Transverse colon (tissue), 4 donors: Measurements from ENCODE around the gene PPAN. TPM values are rescaled to one million over a fixed set of nuclear protein-coding genes. Genes with fewer than 3 reads are reported as not detected.

ENCODE experiments used
- DNase-seq: peaks from one replicate; pipeline ENCODE4 v3.0.0-alpha.2; 2019
- H3K27ac ChIP-seq, 4 donors: fragments of 200-600 bp; sonication (generic); 2 replicates each; pipeline ENCODE4 v1.5.1; 2016 to 2018; ENCODE audit warnings: inconsistent platforms in 4 of 4
- H3K27me3 ChIP-seq: fragments of 200-600 bp; sonication (generic); 2 replicates; pipeline ENCODE4 v1.5.1; 2017; ENCODE audit warnings: inconsistent platforms
- H3K36me3 ChIP-seq, 4 donors: fragments of 200-600 bp; sonication (generic); 2 replicates each; pipeline ENCODE4 v1.5.1; 2017 to 2019; ENCODE audit warnings: inconsistent platforms in 4 of 4
- H3K4me1 ChIP-seq, 4 donors: fragments of 200-600 bp; sonication (generic); 2 replicates each; pipeline ENCODE4 v1.5.1; 2017 to 2020; ENCODE audit warnings: inconsistent platforms in 4 of 4
- H3K4me3 ChIP-seq, 4 donors: fragments of 200-600 bp; sonication (generic); 1 replicate in 1 of 4; 2 replicates in 3 of 4; pipeline versions ENCODE4 v1.5.1 to v1.6.1; 2017 to 2019; ENCODE audit warnings: inconsistent platforms in 4 of 4
- H3K9me3 ChIP-seq, 2 donors: fragments of 200-600 bp; sonication (generic); 2 replicates each; pipeline ENCODE4 v1.5.1; 2017 to 2019; ENCODE audit warnings: inconsistent platforms in 2 of 2
- EP300 ChIP-seq: sonication (generic); formaldehyde crosslinking; IDR thresholded peaks from one replicate; pipeline ENCODE4 v1.6.1; 2017; ENCODE audit warnings: antibody characterized with exemption, low read depth
- POLR2A ChIP-seq: fragments of 450-650 bp; IDR thresholded peaks from one replicate; pipeline ENCODE4 v1.6.1; 2016; ENCODE audit warnings: antibody characterized with exemption, mild to moderate bottlenecking, moderate library complexity
- POLR2AphosphoS5 ChIP-seq, 3 donors: sonication (generic); formaldehyde crosslinking; IDR thresholded peaks; one replicate each; pipeline ENCODE4 v1.6.1; 2016; ENCODE audit warnings: antibody characterized with exemption in 3 of 3
- WGBS, 2 donors: methylation state at CpG; one replicate each; pipeline ENCODE4 v1.1.5; 2018; ENCODE audit warnings: low coverage in 1 of 2; 5-methylcytosine and 5-hydroxymethylcytosine counted together
- in situ Hi-C, 4 donors: fragments of 200-750 bp; cut with MboI; loops; one replicate each; pipeline versions ENCODE4 v1.15.0 to v1.15.1; 2017; ENCODE audit warnings: low sequenced_read_pairs in 3 of 4, low pct_ligation_motif_present in 1 of 4, low pct_unique_long_range_greater_than_20kb in 1 of 4
- intact Hi-C: fragments of 100-400 bp; cut with DNase I; formaldehyde crosslinking; loops from one replicate; pipeline ENCODE4 v1.15.1; 2023; ENCODE audit warnings: low total_unique reads
- total RNA-seq, 4 donors: library from RNA; depleted of rRNA; stranded (reverse); fragments of >200 nt; gene quantifications; one replicate each; pipeline ENCODE4 v1.1.0, GENCODE V29; 2016
- TF ChIP-seq, protein P1 (sequence below), 5 experiments: fragments of 200-600 bp in 3 of 5; fragments of 450-650 bp in 2 of 5; sonication (generic) in 3 of 5; IDR thresholded peaks; 1 replicate in 2 of 5; 2 replicates in 3 of 5; pipeline ENCODE4 v1.5.1; 2016 to 2017; ENCODE audit warnings: antibody characterized with exemption in 5 of 5, inconsistent platforms in 3 of 5, mild to moderate bottlenecking in 2 of 5, moderate library complexity in 1 of 5

The PPAN gene
- total RNA-seq, 4 donors from 2014 or later: 10.1 to 31.8 (median 21.5) TPM

DNA sequence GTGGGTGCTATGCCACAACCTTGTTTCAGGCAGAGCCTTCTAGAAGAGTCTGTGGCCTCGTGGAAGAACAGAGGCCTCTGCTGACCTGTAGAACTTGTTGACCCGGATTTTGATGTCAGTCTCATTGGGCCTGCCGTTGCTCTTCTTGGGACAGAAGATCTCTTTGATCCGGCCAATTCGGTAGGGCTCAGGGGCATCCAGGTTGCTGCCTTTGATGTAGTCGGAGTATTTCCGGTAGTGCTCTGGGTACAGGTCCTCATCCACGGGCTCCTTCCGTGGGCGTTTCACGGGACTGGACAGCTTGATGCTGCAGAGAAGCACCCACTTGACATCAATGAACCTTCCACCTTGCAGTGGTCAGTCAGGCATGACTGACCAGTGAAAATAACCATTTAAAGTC lies 37.5 kb downstream of the PPAN start:
- no peak overlapping the region for H3K4me3 ChIP-seq
- peaks cover 0 to 39% (median 17%) of the 10 kb centered on the region in 4 donors for H3K36me3 ChIP-seq
- TF ChIP-seq, protein P1, sequence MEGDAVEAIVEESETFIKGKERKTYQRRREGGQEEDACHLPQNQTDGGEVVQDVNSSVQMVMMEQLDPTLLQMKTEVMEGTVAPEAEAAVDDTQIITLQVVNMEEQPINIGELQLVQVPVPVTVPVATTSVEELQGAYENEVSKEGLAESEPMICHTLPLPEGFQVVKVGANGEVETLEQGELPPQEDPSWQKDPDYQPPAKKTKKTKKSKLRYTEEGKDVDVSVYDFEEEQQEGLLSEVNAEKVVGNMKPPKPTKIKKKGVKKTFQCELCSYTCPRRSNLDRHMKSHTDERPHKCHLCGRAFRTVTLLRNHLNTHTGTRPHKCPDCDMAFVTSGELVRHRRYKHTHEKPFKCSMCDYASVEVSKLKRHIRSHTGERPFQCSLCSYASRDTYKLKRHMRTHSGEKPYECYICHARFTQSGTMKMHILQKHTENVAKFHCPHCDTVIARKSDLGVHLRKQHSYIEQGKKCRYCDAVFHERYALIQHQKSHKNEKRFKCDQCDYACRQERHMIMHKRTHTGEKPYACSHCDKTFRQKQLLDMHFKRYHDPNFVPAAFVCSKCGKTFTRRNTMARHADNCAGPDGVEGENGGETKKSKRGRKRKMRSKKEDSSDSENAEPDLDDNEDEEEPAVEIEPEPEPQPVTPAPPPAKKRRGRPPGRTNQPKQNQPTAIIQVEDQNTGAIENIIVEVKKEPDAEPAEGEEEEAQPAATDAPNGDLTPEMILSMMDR (IDR thresholded peaks at IDR 0.05): no peak
- TF ChIP-seq POLR2AphosphoS5 (IDR thresholded peaks at IDR 0.05): no peak
- TF ChIP-seq EP300: no peak
- no peak for TF ChIP-seq POLR2A
- in situ Hi-C loops (no loop called here), intact Hi-C loops (no loop called here)
- H3K9me3 ChIP-seq: no peaks in the 10 kb centered on the region
- DNase-seq: no peak
- H3K4me1 ChIP-seq: peaks cover 0 to 6% (median 2%) of the 10 kb centered on the region in 4 donors
- 85% methylated on average over 11 of the region's 11 CpGs; no CpG with 5 or more reads in 1 of the 2 donors for WGBS, 2 donors
- H3K27me3 ChIP-seq: no peaks in the 10 kb centered on the region
- peak overlapping the region; percentile 44 to 76 (median 70) for H3K27ac ChIP-seq

DNA sequence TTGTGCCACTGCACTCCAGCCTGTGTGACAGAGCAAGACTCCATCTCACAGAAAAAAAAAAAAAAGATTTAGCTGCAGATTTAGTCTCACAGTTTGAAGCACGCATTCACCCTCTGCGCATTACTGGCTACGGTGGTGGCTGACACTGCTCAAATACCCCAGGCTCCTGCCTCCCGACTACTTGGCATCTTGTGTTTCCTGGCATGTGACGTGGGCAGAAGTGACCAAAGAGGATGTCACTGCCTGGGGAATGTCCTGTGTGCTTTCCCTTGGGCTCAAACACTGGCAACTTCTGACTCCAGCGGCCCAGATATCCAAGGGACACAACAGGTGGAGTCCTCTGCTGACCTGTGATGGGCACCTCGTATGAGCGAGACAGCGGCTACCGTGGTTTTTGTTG lies 38.2 kb downstream of the PPAN start:
- H3K27me3 ChIP-seq: no peaks in the 10 kb centered on the region
- in situ Hi-C loops: no loop called here
- no peak overlapping the region for H3K4me3 ChIP-seq
- no peak overlapping the region for H3K27ac ChIP-seq
- WGBS, 2 donors: 98% methylated on average over 10 of the region's 10 CpGs; no CpG with 5 or more reads in 1 of the 2 donors
- peaks cover 0 to 6% (median 2%) of the 10 kb centered on the region in 4 donors for H3K4me1 ChIP-seq
- no peak for TF ChIP-seq POLR2A
- TF ChIP-seq, protein P1 (IDR thresholded peaks at IDR 0.05): no peak
- no peak for TF ChIP-seq POLR2AphosphoS5 (IDR thresholded peaks at IDR 0.05)
- no peak for TF ChIP-seq EP300
- intact Hi-C loops: no loop called here
- no peaks in the 10 kb centered on the region for H3K9me3 ChIP-seq
- no peak for DNase-seq
- H3K36me3 ChIP-seq: peaks cover 0 to 42% (median 18%) of the 10 kb centered on the region in 4 donors

DNA sequence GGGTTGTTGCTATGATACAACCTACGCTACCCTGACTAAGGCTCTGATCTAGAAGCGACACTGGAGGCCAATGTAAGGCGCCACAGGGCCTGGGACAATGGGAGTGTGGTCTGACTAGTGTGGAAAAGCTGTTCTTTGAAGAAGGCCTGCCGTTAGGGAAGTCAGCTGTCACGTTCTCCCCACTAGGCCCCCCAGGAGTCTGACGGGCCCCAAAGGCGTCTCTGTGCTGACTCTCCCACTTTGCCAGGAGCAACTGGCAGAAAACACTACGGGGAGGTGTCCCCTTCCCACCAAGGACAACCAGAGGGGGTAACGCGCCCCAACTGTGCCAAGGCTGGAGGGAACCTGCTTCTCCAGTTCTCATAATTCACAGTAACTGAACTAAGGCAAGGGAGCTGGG lies 38.9 kb downstream of the PPAN start:
- Histone ChIP-seq H3K27ac (no peak overlapping the region), H3K36me3 (peaks cover 0 to 44% (median 19%) of the 10 kb centered on the region in 4 donors), H3K4me3 (no peak overlapping the region), H3K27me3 (no peaks in the 10 kb centered on the region), H3K9me3 (no peaks in the 10 kb centered on the region), H3K4me1 (peaks cover 0 to 6% (median 2%) of the 10 kb centered on the region in 4 donors)
- in situ Hi-C loops: no loop called here
- no peak for TF ChIP-seq POLR2AphosphoS5 (IDR thresholded peaks at IDR 0.05)
- TF ChIP-seq, protein P1 (IDR thresholded peaks at IDR 0.05): no peak
- no peak for TF ChIP-seq POLR2A
- no peak for TF ChIP-seq EP300
- intact Hi-C loops: no loop called here
- DNase-seq: no peak
- 92% methylated on average over 10 of the region's 10 CpGs; no CpG with 5 or more reads in 1 of the 2 donors for WGBS, 2 donors

DNA sequence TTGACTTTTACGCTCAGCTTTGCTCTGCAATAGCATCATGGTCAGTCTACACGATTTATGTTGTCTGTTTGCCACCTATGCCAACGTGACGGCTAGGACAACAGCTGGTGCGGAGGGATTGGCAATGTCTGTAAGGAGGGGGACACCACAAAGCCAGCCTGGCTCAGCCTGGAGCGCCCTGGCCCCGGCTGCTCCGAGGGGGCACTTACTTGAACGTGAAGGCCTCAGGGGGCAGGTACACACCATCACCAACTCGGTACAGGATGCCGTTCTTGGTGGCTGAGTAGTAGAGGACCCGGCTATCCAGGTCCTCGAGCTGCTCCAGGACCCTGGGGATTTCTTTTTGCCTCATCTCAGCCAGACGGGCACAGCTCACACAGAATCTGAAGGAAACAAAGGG lies 40.0 kb downstream of the PPAN start:
- TF ChIP-seq POLR2AphosphoS5 (IDR thresholded peaks at IDR 0.05) (no peak), POLR2A (no peak)
- TF ChIP-seq, protein P1 (IDR thresholded peaks at IDR 0.05): no peak
- H3K9me3 ChIP-seq: no peaks in the 10 kb centered on the region
- in situ Hi-C loops: no loop called here
- H3K27ac ChIP-seq: no peak overlapping the region
- WGBS, 2 donors: 94% methylated on average over 14 of the region's 14 CpGs; no CpG with 5 or more reads in 1 of the 2 donors
- peaks cover 0 to 6% (median 2%) of the 10 kb centered on the region in 4 donors for H3K4me1 ChIP-seq
- peaks cover 0 to 52% (median 21%) of the 10 kb centered on the region in 4 donors for H3K36me3 ChIP-seq
- no peaks in the 10 kb centered on the region for H3K27me3 ChIP-seq
- DNase-seq: no peak
- no peak overlapping the region for H3K4me3 ChIP-seq
- intact Hi-C loops: no loop called here
